GM10847 (cell line): Measurements from ENCODE around the gene TRIP6.

Experiments
- POLR2A ChIP-seq: IDR thresholded peaks from 2 replicates; pipeline ENCODE4 v1.6.1; 2011; ENCODE audit not compliant: insufficient read length; ENCODE audit errors: extremely low read depth

The TRIP6 gene

DNA sequence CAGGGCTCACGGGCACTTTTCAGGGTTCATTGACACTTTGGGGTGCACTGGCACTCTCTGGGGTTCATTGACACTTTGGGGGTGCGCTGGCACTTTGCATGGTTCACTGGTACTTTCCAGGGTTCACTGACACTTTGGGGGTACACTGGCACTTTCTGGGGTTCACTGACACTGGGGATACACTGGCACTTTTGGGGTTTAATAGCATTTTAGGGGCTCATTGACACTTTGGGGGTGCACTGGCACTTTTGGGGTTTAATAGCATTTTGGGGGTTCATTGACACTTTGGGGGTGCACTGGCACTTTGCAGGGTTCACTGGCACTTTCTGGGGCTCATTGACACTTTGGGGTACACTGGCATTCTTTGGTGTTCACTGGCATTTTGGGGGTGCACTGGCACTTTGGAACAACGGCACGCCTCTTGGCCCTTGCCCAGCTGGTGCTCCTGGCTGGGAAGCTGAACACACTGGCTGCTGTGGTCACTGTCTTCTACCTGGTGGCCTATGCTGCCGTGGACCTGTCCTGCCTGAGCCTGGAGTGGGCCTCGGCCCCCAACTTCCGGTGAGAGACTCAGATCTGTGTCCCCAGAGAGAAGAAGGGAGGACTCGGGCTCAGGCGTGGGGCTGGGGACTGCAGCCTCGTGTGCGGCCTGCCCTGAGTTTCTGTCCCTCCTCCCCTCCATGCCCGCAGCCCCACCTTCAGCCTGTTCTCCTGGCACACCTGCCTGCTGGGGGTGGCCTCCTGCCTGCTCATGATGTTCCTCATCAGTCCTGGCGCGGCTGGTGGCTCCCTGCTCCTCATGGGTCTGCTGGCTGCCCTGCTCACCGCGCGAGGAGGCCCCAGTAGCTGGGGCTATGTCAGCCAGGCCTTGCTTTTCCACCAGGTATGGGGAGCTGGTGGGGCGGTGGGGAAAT lies 6.2 kb upstream of the TRIP6 start:
- TF ChIP-seq POLR2A, result no peak

- TF ChIP-seq POLR2A, result no peak
Measured at GRCh38 chr7:100861616-100861985, 5.6 kb upstream of the TRIP6 start.

DNA sequence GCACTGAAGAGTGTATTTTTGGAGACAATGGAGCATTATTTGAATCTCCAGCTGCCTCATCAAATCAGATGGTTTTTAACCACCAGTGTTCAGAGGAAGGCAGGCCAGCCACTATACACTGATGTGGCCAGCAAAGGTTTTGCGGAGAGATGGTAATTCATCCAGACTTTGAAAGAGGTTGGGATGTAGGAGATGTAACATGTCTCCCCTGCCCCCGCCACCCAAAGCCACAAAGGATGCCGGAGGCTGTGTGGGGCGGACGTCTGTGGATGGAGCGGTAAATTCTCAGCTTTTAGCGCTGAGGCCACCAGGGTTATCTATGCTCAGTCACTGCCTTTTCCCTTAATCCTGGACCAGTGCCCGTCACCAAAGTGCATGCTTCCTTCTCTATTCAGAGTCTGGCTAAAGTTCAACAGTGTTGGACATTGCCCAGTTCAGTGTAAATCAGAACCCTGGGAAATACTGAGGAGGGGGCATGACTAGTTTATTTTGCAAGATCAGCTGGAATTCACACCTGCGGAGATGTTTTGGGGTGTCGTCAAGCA lies 3.7 kb upstream of the TRIP6 start:
- no peak for TF ChIP-seq POLR2A

- TF ChIP-seq POLR2A, result no peak
Measured at GRCh38 chr7:100864263-100864845, 2.8 kb upstream of the TRIP6 start.

DNA sequence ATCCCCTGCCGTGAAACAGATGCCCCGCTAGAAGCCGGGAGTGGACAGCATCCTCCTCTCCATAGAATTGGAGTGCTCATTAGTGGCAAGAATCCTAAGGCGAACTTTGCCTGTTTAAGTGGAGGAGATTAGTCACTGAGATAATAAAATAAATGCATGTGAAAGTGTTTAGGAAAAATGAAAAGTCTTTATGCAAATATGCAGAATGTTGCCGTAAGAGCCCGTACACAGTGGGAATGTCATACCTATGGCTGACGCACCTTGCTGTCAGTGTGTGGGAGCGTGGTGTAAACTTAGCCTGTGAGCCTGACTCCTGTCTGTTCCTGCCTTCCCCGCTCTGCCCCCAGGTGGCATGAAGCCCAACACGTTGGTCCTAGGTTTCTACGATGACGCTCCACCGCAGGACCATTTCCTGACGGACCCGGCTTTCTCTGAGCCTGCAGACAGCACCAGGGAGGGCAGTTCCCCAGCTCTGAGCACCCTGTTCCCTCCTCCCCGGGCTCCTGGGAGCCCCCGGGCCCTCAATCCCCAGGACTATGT lies 1.7 kb upstream of the TRIP6 start:
- TF ChIP-seq POLR2A, result no peak

DNA sequence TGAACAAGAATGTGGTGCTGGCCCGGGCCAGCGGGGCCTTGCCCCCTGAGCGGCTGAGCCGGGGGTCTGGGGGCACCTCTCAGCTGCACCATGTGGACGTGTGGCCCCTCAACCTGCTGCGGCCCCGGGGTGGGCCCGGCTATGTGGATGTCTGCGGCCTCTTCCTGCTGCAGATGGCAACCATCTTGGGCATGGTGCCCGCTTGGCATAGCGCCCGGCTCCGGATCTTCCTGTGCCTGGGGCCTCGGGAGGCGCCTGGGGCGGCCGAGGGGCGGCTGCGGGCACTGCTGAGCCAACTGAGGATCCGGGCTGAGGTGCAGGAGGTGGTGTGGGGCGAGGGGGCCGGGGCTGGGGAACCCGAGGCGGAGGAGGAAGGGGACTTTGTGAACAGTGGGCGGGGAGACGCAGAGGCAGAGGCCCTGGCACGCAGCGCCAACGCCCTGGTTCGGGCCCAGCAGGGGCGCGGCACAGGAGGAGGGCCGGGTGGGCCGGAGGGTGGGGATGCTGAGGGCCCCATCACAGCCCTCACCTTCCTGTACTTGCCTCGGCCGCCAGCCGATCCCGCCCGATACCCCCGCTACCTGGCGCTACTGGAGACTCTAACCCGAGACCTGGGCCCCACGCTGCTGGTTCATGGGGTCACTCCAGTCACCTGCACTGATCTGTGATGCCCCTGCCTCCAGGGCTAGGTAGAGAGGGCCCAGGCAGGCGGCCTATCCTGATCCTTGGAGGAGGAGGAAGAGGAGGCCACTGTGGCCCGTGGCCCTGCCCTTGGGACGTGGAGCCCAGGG lies 1.1 kb upstream of the TRIP6 start:
- TF ChIP-seq POLR2A, result no peak

DNA sequence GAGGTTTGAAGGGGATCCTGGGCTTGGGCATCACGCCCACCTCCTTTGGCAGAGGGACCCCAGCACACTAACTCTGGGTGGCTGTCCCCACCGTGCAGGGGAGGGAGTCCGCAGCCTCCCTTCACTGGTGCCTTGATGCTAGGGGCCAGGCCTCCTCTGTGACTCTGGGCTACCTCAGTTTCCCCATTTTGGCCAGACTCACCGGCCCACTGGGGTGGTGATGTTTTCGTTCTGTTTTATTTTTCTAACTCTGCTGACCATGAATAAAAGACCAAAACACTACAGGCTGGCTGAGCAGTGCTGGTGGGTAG lies 503 bp upstream of the TRIP6 start:
- TF ChIP-seq POLR2A, result no peak

DNA sequence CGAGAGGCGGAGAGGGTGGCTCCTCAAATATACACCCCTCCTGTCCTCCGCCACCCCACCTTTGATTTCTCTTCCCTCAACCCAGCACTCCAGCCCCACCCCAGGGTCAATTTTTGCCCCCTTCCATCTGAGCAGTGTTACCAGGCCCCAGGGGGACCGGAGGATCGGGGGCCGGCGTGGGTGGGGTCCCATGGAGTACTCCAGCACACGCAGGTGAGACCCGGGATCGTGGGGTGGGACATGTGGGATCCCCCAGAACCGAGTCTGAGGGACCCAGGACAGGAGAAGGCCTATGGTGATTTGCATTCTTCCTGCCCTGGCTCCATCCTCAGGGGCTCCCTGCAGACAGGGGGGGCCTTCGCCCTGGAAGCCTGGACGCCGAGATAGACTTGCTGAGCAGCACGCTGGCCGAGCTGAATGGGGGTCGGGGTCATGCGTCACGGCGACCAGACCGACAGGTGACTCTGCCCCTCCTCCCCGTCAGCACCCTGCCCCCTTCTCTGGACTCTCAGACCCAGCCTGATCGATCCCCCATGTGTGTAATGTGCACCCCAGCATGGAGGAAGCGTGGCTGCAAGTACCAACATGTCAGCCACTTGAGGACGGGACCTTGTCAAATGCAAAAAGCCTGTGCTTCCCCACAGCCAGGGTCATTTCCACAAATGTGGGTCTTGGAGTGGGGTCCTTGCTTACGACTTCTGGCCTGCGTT lies 744 bp downstream of the TRIP6 start:
- TF ChIP-seq POLR2A, result no peak

GRCh38 chr7:100873599-100874299 lies 6.6 kb downstream of the TRIP6 start:
- TF ChIP-seq POLR2A, result no peak

- no peak for TF ChIP-seq POLR2A
Measured at GRCh38 chr7:100874300-100874576, 7.1 kb downstream of the TRIP6 start.

- TF ChIP-seq POLR2A, result peak; percentile 75
Measured at GRCh38 chr7:100874577-100875355, 7.6 kb downstream of the TRIP6 start, which contains the start of gene SRRT. TSS of gene SRRT (plus strand) at chr7:100875103. CDS start at chr7:100875591, 488 bp downstream.

DNA sequence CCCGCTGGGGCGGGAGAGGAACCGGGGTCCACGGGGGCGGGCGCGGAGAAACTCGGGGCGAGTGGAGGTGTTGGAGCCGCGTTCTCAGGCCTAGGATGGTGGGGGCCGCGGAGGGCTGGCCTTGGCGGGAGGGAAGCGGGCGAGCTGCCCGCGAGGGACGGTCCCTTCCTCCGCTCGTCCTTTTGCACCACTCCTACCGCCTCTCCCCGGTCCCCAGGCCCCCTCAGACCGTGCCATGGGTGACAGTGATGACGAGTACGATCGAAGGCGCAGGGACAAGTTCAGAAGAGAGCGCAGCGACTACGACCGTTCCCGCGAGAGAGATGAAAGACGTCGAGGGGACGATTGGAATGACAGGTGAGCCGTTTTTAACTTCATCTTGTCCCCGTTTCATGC lies 8.2 kb downstream of the TRIP6 start:
- TF ChIP-seq POLR2A, result no peak

DNA sequence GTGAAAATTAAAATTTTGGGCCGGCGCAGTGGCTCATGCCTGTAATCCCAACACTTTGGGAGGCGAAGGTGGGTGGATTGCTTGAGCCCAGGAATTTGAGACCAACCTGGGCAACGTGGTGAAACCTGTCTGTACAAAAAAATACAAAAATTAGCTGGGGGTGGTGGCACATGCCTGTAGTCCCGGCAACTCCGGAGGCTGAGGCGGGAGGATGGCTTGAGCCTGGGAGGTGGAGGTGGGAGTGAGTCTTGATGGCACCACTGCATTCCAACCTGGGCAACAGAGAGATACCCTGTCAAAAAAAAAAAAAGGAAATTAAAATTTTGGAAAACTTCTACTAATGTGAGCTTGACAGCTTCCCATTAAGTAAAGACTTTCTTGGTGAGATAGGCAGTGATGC lies 10.8 kb downstream of the TRIP6 start:
- no peak for TF ChIP-seq POLR2A

DNA sequence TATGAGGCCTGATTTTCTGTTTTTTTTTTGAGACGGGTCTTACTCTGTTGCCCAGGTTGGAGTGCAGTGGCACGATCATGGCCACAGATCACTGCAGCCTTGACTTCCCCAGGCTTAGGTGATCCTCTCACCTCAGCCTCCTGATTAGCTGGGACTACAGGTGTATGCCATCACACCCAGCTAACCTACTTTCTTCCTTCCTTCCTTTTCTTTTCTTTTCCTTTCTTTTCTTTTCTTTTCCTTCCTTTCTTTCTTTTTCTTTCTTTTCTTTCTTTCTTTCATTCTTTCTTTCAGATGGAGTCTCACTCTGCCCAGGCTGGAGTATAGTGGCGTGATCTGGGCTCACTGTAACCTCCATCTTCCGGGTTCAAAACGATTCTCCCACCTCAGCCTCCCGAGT lies 11.5 kb downstream of the TRIP6 start:
- TF ChIP-seq POLR2A, result no peak
